ENCODE measurements around the gene ADRM1.

The ADRM1 gene

DNA sequence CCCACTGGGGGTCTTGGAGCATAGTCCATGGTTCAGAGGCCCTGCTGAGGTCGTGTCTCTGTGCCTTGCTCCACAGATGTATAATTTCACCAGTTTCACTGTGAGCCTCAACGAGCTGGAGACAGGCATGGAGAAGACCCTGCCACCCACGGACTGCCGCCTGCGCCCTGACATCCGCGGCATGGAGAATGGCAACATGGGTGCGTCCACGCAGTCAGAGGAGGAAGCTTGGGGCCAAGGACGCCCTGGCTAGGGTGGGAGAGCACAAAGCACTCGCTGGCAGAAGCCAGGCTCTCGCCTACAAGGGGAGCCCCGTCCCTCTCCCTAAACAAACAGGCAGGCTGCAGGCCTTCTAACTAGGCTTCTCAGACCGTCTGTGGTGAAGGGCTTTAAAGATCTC, 13.7 kb upstream of the ADRM1 start:
- no peak for TF ChIP-seq CSDC2 (CRISPR knock-in tag; IDR thresholded peaks at IDR 0.05)
- no peak for TF ChIP-seq RARB (CRISPR knock-in tag; IDR thresholded peaks at IDR 0.05)
- TF ChIP-seq ARNTL (CRISPR knock-in tag; IDR thresholded peaks at IDR 0.05; ENCODE audit: borderline replicate concordance, low read depth), result no peak
- TF ChIP-seq, protein P1, sequence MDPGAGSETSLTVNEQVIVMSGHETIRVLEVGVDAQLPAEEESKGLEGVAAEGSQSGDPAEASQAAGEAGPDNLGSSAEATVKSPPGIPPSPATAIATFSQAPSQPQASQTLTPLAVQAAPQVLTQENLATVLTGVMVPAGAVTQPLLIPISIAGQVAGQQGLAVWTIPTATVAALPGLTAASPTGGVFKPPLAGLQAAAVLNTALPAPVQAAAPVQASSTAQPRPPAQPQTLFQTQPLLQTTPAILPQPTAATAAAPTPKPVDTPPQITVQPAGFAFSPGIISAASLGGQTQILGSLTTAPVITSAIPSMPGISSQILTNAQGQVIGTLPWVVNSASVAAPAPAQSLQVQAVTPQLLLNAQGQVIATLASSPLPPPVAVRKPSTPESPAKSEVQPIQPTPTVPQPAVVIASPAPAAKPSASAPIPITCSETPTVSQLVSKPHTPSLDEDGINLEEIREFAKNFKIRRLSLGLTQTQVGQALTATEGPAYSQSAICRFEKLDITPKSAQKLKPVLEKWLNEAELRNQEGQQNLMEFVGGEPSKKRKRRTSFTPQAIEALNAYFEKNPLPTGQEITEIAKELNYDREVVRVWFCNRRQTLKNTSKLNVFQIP (CRISPR knock-in tag; IDR thresholded peaks at IDR 0.05; ENCODE audit: borderline replicate concordance, low read depth), result no peak
- TF ChIP-seq GLIS3 (CRISPR knock-in tag; IDR thresholded peaks at IDR 0.05), result no peak
- ATAC-seq, result no peak

DNA sequence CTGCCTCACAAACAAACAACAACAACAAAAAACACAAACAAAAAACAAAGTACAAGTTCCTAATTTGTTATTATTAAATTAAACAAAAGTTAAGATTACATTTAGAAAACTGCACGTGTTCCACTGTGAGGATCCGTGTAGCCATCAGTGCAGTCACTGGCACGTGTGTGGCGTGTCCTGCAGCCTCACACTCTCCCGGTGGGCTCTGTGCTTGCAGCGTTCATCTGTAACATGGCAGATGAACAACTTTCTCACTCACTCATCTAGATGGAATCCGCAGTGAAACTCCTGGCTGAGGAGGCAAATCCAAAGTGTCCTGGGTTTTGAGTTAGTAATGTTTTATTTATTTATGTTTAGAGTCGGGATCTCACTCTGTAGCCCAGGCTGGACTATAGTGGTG, 12.9 kb upstream of the ADRM1 start:
- no peak for ATAC-seq
- no peak for TF ChIP-seq ZC3H10 (CRISPR knock-in tag; IDR thresholded peaks at IDR 0.05)
- TF ChIP-seq RARB (CRISPR knock-in tag; IDR thresholded peaks at IDR 0.05), result no peak
- TF ChIP-seq PPARA (CRISPR knock-in tag; IDR thresholded peaks at IDR 0.05; ENCODE audit: borderline replicate concordance), result no peak

DNA sequence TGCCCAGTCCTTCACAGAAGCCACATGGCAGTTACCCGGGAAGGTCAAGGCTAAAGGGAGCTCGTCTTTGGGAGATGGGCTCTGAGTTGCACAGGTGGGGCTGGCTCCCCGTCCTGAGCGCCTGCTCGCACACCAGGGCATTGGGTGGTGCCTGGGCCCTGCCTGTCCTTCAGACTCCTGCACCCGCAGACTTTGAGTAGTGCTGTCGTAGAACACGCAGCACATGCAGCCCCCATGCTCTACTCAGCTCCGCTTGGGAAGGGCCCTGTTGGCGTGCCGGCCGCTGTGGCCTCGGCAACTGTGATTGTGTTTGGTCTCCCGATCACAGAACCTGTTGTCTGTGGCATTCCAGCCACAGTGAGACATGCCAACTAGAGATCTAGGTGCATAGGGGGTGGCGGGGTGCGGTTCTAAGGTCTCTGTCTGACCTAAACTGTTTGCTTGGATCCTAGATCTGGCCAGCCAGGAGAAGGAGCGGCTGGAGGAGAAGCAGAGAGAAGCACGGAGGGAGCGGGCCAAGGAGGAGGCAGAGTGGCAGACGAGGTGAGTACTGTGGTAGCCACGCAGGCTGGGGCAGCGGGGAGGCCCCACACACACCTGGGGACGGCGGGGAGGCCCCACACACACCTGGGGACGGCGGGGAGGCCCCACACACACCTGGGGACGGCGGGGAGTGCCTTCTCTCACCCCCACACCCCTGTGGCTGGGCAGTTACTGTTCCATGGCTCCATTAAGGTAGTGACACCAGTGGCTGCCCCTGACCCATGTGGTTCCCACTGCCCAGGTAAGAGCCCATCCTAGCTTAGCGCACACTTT, 11.3 kb upstream of the ADRM1 start:
- ATAC-seq, result no peak
- TF ChIP-seq BACH2 (CRISPR knock-in tag; IDR thresholded peaks at IDR 0.05; ENCODE audit: borderline replicate concordance), result no peak
- no peak for TF ChIP-seq ZFP3 (CRISPR knock-in tag; IDR thresholded peaks at IDR 0.05)
- TF ChIP-seq CSDC2 (CRISPR knock-in tag; IDR thresholded peaks at IDR 0.05), result no peak
- TF ChIP-seq, protein P2, sequence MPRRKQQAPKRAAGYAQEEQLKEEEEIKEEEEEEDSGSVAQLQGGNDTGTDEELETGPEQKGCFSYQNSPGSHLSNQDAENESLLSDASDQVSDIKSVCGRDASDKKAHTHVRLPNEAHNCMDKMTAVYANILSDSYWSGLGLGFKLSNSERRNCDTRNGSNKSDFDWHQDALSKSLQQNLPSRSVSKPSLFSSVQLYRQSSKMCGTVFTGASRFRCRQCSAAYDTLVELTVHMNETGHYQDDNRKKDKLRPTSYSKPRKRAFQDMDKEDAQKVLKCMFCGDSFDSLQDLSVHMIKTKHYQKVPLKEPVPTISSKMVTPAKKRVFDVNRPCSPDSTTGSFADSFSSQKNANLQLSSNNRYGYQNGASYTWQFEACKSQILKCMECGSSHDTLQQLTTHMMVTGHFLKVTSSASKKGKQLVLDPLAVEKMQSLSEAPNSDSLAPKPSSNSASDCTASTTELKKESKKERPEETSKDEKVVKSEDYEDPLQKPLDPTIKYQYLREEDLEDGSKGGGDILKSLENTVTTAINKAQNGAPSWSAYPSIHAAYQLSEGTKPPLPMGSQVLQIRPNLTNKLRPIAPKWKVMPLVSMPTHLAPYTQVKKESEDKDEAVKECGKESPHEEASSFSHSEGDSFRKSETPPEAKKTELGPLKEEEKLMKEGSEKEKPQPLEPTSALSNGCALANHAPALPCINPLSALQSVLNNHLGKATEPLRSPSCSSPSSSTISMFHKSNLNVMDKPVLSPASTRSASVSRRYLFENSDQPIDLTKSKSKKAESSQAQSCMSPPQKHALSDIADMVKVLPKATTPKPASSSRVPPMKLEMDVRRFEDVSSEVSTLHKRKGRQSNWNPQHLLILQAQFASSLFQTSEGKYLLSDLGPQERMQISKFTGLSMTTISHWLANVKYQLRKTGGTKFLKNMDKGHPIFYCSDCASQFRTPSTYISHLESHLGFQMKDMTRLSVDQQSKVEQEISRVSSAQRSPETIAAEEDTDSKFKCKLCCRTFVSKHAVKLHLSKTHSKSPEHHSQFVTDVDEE (CRISPR knock-in tag; IDR thresholded peaks at IDR 0.05), result no peak
- no peak for TF ChIP-seq SNAI2 (CRISPR knock-in tag; IDR thresholded peaks at IDR 0.05)
- no peak for TF ChIP-seq ISL1 (CRISPR knock-in tag; IDR thresholded peaks at IDR 0.05)
- TF ChIP-seq ZNF565 (CRISPR knock-in tag; conservative IDR thresholded peaks at IDR 0.05; ENCODE audit: low read depth), result no peak
- no peak for TF ChIP-seq TCF4 (CRISPR knock-in tag; IDR thresholded peaks at IDR 0.05; ENCODE audit: borderline replicate concordance)
- no peak for TF ChIP-seq PPARA (CRISPR knock-in tag; IDR thresholded peaks at IDR 0.05; ENCODE audit: borderline replicate concordance)
- TF ChIP-seq ZFP30 (CRISPR knock-in tag; IDR thresholded peaks at IDR 0.05), result no peak

DNA sequence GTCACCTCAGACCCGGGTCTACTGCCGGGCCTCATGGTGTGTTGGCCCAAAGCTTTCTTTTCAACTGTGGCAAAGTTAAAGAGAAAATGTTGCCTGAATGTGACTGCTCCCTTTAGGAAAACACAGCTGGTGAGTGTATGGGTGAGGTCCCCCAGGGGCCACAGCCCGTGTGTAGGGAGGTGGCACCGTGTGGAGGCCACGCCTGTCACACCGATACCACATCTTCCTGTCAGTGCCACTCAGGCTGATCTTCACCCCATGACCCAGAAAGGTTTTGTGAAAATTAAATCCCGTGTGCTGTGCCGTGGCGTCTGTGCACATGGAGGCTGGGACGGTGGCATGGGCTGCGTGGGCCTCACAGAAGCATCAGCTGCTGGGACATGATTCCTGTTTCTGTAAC, 10.7 kb upstream of the ADRM1 start:
- no peak for ATAC-seq
- TF ChIP-seq OSR1 (CRISPR knock-in tag; IDR thresholded peaks at IDR 0.05) (no peak), ARNTL (CRISPR knock-in tag; IDR thresholded peaks at IDR 0.05; ENCODE audit: borderline replicate concordance, low read depth) (no peak), ZNF565 (CRISPR knock-in tag; conservative IDR thresholded peaks at IDR 0.05; ENCODE audit: low read depth) (no peak), CSDC2 (CRISPR knock-in tag; IDR thresholded peaks at IDR 0.05) (no peak), GLIS3 (CRISPR knock-in tag; IDR thresholded peaks at IDR 0.05) (no peak), PPARA (CRISPR knock-in tag; IDR thresholded peaks at IDR 0.05; ENCODE audit: borderline replicate concordance) (no peak), TOX (CRISPR knock-in tag; IDR thresholded peaks at IDR 0.05; ENCODE audit: borderline replicate concordance) (no peak), ZFP3 (CRISPR knock-in tag; IDR thresholded peaks at IDR 0.05) (no peak), SNAI2 (CRISPR knock-in tag; IDR thresholded peaks at IDR 0.05) (no peak), ZC3H10 (CRISPR knock-in tag; IDR thresholded peaks at IDR 0.05) (no peak), RARB (CRISPR knock-in tag; IDR thresholded peaks at IDR 0.05) (no peak)
- TF ChIP-seq, protein P3, sequence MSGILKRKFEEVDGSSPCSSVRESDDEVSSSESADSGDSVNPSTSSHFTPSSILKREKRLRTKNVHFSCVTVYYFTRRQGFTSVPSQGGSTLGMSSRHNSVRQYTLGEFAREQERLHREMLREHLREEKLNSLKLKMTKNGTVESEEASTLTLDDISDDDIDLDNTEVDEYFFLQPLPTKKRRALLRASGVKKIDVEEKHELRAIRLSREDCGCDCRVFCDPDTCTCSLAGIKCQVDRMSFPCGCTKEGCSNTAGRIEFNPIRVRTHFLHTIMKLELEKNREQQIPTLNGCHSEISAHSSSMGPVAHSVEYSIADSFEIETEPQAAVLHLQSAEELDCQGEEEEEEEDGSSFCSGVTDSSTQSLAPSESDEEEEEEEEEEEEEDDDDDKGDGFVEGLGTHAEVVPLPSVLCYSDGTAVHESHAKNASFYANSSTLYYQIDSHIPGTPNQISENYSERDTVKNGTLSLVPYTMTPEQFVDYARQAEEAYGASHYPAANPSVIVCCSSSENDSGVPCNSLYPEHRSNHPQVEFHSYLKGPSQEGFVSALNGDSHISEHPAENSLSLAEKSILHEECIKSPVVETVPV (CRISPR knock-in tag; IDR thresholded peaks at IDR 0.05), result no peak
- TF ChIP-seq, protein P1 (CRISPR knock-in tag; IDR thresholded peaks at IDR 0.05; ENCODE audit: borderline replicate concordance, low read depth), result no peak

All from SK-N-SH treated with all-trans-retinoic acid at 6 μM for 48 hours (cell line).